ENCODE results near the gene SPINT4. TPM values are rescaled to one million over a fixed set of nuclear protein-coding genes. Genes with fewer than 3 reads are reported as not detected.

The SPINT4 gene
- total RNA-seq, 2 donors from 2014 or later, result not detected

GRCh38 chr20:45774945-45775344 lies 52.8 kb downstream of the SPINT4 start:
- Mint-ChIP-seq H3K4me3 (no peak overlapping the region), H3K4me1 (no peaks in the 10 kb centered on the region), H3K27ac (no peak overlapping the region), H3K27me3 (peaks cover 31% of the 10 kb centered on the region), H3K36me3 (ENCODE audit: low read depth) (no peaks in the 10 kb centered on the region)
- H3K9me3 ChIP-seq (ENCODE audit: control insufficient read depth, low read length, poor library complexity, severe bottlenecking), result no peaks in the 10 kb centered on the region
- DNase-seq (no peak), ATAC-seq (no peak)

GRCh38 chr20:45775411-45775810 lies 53.3 kb downstream of the SPINT4 start:
- Mint-ChIP-seq H3K27me3 (peaks cover 31% of the 10 kb centered on the region), H3K4me3 (no peak overlapping the region)
- no peak for ATAC-seq

More at GRCh38 chr20:45775411-45775810, 53.3 kb downstream of the SPINT4 start:
- no peaks in the 10 kb centered on the region for H3K4me1 Mint-ChIP-seq
- DNase-seq, result no peak
- no peaks in the 10 kb centered on the region for H3K36me3 Mint-ChIP-seq (ENCODE audit: low read depth)
- no peaks in the 10 kb centered on the region for H3K9me3 ChIP-seq (ENCODE audit: control insufficient read depth, low read length, poor library complexity, severe bottlenecking)
- H3K27ac Mint-ChIP-seq, result no peak overlapping the region

Other genes with a start within 250 kb of the SPINT4 start
- not detected for gene SPINT3, start 206.7 kb upstream of the SPINT4 start, total RNA-seq
- gene WFDC6, start 182.9 kb upstream of the SPINT4 start, total RNA-seq, result not detected
- gene EPPIN, start 174.9 kb upstream of the SPINT4 start, total RNA-seq, result not detected
- gene WFDC8, start 143.1 kb upstream of the SPINT4 start, total RNA-seq, result not detected
- gene WFDC10A, start 92.6 kb upstream of the SPINT4 start, total RNA-seq, result not detected
- not detected for gene WFDC9, start 91.1 kb upstream of the SPINT4 start, total RNA-seq
- gene WFDC11, start 52.1 kb upstream of the SPINT4 start, total RNA-seq, result not detected
- not detected for gene WFDC13, start 20.3 kb upstream of the SPINT4 start, total RNA-seq
- not detected for gene WFDC10B, start 17.3 kb upstream of the SPINT4 start, total RNA-seq
- under 1 TPM in 1 of 2 donors, not detected in 1; 0.70 TPM for gene WFDC3, start 69.5 kb downstream of the SPINT4 start, total RNA-seq
- gene DNTTIP1, start 69.6 kb downstream of the SPINT4 start, total RNA-seq, result 10 to 100 TPM; 10.4 to 14.1 TPM
- gene UBE2C, start 90.3 kb downstream of the SPINT4 start, total RNA-seq, result 1 to 10 TPM in 1 of 2 donors, not detected in 1; 1.4 TPM
- 1 to 10 TPM in 1 of 2 donors, under 1 TPM in 1; 0.99 to 5.5 TPM for gene TNNC2, start 105.0 kb downstream of the SPINT4 start, total RNA-seq
- gene SNX21, start 111.5 kb downstream of the SPINT4 start, total RNA-seq, result 1 to 10 TPM; 1.9 to 3.1 TPM
- gene ACOT8, start 135.0 kb downstream of the SPINT4 start, total RNA-seq, result 10 to 100 TPM; 18.8 to 22.3 TPM
- gene ZSWIM3, start 135.3 kb downstream of the SPINT4 start, total RNA-seq, result 1 to 10 TPM in 1 of 2 donors, under 1 TPM in 1; 0.89 to 1.2 TPM
- gene ZSWIM1, start 158.9 kb downstream of the SPINT4 start, total RNA-seq, result 10 to 100 TPM in 1 of 2 donors, 1 to 10 TPM in 1; 8.0 to 10.2 TPM
- gene SPATA25, start 165.3 kb downstream of the SPINT4 start, total RNA-seq, result 1 to 10 TPM in 1 of 2 donors, under 1 TPM in 1; 0.94 to 1.3 TPM
- gene NEURL2, start 168.9 kb downstream of the SPINT4 start, total RNA-seq, result 1 to 10 TPM; 1.5 to 2.1 TPM
- gene CTSA, start 169.0 kb downstream of the SPINT4 start, total RNA-seq, result 100 to 1,000 TPM; 121 to 200 TPM
- gene PLTP, start 189.8 kb downstream of the SPINT4 start, total RNA-seq, result 1 to 10 TPM in 1 of 2 donors, not detected in 1; 1.5 TPM
- 10 to 100 TPM; 72.4 to 73.7 TPM for gene PCIF1, start 212.3 kb downstream of the SPINT4 start, total RNA-seq
- gene ZNF335, start 249.9 kb downstream of the SPINT4 start, total RNA-seq, result 100 to 1,000 TPM in 1 of 2 donors, 10 to 100 TPM in 1; 95.1 to 129 TPM